ENCODE measurements around the gene TRIM27. TPM values are rescaled to one million over a fixed set of nuclear protein-coding genes. Genes with fewer than 3 reads are reported as not detected.

Gene TRIM27
- total RNA-seq, 4 donors from 2014 or later = 37.0 to 75.2 (median 58.4) TPM

DNA sequence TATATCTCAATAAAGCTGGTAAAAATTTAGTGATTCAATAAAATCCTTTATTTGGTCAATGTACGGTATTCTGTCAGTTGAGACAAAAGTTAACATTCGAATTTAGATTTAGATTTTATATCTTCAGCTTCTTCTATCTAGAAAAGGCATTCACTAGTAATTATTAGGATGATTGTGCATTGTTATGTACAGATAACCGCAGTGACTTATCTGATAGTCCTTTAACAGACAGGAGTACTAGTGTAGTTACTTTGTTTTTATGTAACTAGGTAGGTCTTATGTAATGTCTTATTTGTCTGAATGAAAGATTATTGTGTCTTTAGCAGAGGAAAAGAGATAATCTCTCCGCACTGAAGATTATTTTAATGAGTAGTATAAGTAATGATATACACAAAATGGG, 31.3 kb downstream of the TRIM27 start:
- no peak for ATAC-seq (ENCODE audit: low FRiP score)
- DNase-seq (ENCODE audit: low spot score) = no peak
- TF ChIP-seq, protein P1, sequence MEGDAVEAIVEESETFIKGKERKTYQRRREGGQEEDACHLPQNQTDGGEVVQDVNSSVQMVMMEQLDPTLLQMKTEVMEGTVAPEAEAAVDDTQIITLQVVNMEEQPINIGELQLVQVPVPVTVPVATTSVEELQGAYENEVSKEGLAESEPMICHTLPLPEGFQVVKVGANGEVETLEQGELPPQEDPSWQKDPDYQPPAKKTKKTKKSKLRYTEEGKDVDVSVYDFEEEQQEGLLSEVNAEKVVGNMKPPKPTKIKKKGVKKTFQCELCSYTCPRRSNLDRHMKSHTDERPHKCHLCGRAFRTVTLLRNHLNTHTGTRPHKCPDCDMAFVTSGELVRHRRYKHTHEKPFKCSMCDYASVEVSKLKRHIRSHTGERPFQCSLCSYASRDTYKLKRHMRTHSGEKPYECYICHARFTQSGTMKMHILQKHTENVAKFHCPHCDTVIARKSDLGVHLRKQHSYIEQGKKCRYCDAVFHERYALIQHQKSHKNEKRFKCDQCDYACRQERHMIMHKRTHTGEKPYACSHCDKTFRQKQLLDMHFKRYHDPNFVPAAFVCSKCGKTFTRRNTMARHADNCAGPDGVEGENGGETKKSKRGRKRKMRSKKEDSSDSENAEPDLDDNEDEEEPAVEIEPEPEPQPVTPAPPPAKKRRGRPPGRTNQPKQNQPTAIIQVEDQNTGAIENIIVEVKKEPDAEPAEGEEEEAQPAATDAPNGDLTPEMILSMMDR (IDR thresholded peaks at IDR 0.05) = no peak

DNA sequence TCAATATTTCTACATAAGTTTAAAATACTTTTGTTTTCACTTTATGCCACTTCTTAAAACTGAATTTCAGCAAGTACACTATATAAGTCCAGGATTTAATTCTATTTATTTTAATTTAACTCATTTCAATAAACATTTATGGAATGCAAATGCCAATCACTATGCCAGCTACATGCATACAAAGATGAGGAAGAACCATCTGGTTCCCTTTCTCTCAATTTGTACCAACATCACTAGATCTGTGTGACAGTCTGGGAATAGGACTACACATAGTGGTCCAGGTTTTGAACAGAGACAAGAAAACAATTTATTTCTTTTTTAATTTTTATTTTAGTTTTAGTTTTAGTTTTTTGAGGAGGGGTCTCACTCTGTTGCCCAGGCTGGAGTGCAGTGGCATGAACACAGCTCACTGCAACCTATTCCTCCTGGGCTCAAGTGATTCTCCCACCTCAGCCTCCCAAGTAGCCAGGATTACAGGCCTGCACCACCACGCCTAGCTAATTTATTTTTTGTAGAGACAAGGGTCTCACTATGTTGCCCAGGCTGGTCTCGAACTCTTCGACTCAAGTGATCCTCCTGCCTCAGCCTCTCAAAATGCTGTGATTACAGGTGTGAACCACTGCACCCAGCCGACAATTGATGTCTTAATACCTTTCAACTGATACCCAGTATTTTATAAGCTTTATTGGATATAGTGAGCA, 35.8 kb downstream of the TRIM27 start:
- DNase-seq (ENCODE audit: low spot score) (no peak), ATAC-seq (ENCODE audit: low FRiP score) (no peak)
- TF ChIP-seq, protein P1 (IDR thresholded peaks at IDR 0.05) = no peak

DNA sequence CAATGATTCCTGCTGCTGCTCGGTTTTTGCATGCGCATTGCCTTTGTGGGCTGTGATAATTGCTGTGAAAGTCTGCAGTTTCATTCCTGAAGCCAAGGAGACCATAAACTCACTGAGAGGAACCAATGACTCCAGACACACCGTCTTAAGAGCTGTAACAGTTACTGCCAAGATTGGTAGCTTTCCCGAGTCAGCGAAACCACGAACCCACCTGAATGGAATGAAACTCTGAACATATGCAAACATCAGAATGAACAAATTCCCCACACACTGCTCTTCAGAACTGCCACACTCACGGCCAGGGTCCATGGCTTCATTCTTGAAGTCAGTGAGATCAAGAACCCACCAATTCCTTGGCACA, 37.7 kb downstream of the TRIM27 start:
- TF ChIP-seq, protein P1 (IDR thresholded peaks at IDR 0.05) = no peak
- DNase-seq (ENCODE audit: low spot score) (no peak), ATAC-seq (ENCODE audit: low FRiP score) (no peak)

DNA sequence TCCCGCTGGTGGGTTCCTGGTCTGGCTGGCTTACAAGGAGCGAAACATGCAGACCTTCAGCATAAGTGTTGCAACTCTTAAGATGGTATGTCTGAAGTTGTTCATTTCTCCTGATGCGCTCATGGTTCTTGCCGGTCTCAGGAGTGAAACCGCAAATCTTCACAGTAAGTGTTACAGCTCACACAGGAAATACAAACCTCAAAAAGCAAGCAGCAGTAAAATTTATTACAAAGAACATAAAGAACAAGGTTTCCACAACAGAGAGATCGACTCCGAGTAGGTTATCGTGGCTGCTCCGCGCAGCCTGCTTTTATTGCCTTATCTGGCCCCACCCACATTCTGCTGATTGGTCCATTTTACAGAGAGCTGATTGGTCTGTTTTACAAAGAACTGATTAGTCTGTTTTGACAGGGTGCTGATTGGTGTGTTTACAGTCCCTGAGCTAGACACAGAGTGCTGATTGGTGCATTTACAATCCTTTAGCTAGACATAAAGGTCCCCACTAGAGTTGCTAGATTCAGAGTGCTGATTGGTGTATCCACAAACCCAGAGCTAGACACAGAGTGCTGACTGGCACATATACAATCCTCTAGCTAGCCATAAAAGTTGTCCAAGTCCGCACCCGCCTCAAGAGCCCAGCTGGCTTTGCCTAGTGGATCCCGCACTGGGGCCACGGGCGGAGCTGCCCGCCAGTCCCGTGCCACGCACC, 39.2 kb downstream of the TRIM27 start:
- no peak for ATAC-seq (ENCODE audit: low FRiP score)
- TF ChIP-seq, protein P1 (IDR thresholded peaks at IDR 0.05) = no peak
- no peak for DNase-seq (ENCODE audit: low spot score)

DNA sequence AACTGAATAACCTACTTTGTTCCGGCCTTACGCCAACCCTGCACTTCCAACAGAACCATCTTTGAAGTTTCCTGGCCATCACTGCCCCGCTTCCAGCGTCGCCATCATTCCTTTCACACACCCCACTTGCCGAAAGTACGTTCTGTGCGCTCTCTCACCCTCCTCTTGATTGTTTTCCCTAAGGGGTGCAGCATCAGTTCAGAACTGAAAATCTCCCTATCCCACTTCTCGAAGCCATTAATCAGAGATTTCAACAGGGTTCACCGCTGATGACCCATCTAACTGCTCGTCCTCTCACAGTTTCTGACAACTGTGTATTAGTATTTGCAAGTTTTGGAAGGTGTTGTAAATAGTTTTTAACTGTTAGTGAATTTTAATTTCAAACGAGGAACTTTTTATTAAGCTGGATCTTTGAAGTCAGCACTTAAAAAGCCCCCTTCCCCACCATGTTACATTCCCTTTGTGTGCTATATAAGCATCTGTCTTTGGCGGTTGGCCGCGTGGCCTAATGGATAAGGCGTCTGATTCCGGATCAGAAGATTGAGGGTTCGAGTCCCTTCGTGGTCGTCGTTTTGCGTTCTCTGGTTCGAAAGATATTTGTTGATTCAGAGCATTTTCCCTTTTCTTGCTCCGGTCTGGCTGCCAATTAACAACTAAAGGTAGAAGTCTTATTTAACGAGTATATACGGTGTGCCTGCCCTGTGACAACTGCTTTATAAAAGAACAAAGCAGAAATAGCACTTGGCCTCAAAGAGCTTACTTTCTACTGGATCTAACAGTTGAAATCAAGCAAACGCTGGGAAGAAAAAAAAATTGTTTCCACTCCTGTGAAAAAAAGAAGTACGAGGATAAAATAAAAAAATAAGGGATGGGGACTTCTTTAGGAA, 42.6 kb downstream of the TRIM27 start:
- TF ChIP-seq, protein P1 (IDR thresholded peaks at IDR 0.05) = no peak
- DNase-seq (ENCODE audit: low spot score) (peak; percentile 67), ATAC-seq (ENCODE audit: low FRiP score) (peak; percentile 53)

DNA sequence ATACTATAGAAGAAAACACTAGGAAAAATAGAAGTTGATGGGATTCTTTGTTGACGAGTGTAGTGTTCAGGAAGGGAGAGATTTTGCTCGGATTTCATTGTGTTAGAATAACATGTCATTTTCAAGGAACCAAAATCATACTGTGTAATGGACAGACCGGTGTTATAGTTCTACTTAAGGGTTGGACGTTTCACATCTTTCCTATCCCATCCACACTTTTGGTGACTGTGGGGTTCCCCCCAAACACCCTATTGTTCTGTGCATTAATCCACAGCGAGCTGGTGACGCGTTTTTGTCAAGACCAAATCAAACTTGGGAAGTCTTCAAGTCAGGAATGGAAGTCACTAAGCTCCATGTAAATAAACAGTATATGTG, 43.3 kb downstream of the TRIM27 start:
- ATAC-seq (ENCODE audit: low FRiP score) (no peak), DNase-seq (ENCODE audit: low spot score) (no peak)
- TF ChIP-seq, protein P1 (IDR thresholded peaks at IDR 0.05) = no peak
